Keratinocyte (primary cell): ENCODE measurements around the gene CELA1. TPM values are rescaled to one million over a fixed set of nuclear protein-coding genes. Genes with fewer than 3 reads are reported as not detected.

ENCODE experiments used
- DNase-seq: peaks from one replicate; pipeline ENCODE4 v3.0.0-alpha.2; 2011; ENCODE audit warnings: low read depth, missing footprints, low spot score
- FAIRE-seq: peaks from 2 replicates; lab custom pipeline; 2011; peaks lifted over from hg19 to GRCh38; lab: Jason Lieb, UNC
- H2AFZ ChIP-seq: 2 replicates; pipeline ENCODE4 v1.6.0; 2012; ENCODE audit warnings: low read length, control low read depth, inconsistent platforms; ENCODE audit not compliant: control insufficient read depth
- H3K27ac ChIP-seq: 2 replicates; pipeline ENCODE4 v1.5.1; 2011; ENCODE audit warnings: low read length; ENCODE audit not compliant: control insufficient read depth, insufficient read depth
- H3K27me3 ChIP-seq: 3 replicates; pipeline ENCODE4 v1.6.0; 2011; ENCODE audit warnings: low read length; ENCODE audit not compliant: control insufficient read depth, insufficient read depth; ENCODE audit errors: extremely low read depth
- H3K36me3 ChIP-seq, 2 experiments: 2 replicates in 1 of 2; 3 replicates in 1 of 2; pipeline ENCODE4 v1.5.1; 2011; ENCODE audit warnings: low read length in 2 of 2, mild to moderate bottlenecking in 1 of 2; ENCODE audit not compliant: control insufficient read depth in 2 of 2, insufficient read depth in 2 of 2; ENCODE audit errors: extremely low read depth in 1 of 2
- H3K4me1 ChIP-seq: 3 replicates; pipeline ENCODE4 v1.5.1; 2011; ENCODE audit warnings: low read length; ENCODE audit not compliant: control insufficient read depth, insufficient read depth; ENCODE audit errors: extremely low read depth
- H3K4me2 ChIP-seq: 3 replicates; pipeline ENCODE4 v1.6.0; 2011; ENCODE audit warnings: low read depth, low read length; ENCODE audit not compliant: control insufficient read depth, insufficient read depth; ENCODE audit errors: extremely low read depth
- H3K4me3 ChIP-seq, 3 experiments: fragments of 200-600 bp in 1 of 3; sonication (generic) in 1 of 3; 2 replicates in 2 of 3; 3 replicates in 1 of 3; pipeline ENCODE4 v1.5.1; 2011 to 2016; ENCODE audit warnings: low read length in 3 of 3, mild to moderate bottlenecking in 3 of 3, control low read depth in 2 of 3, inconsistent platforms in 1 of 3, low read depth in 1 of 3, mixed read lengths in 1 of 3, mixed run types in 1 of 3, moderate library complexity in 1 of 3; ENCODE audit not compliant: control insufficient read depth in 2 of 3, insufficient read depth in 2 of 3; ENCODE audit errors: extremely low read depth in 1 of 3
- H3K79me2 ChIP-seq: 2 replicates; pipeline ENCODE4 v1.6.0; 2012; ENCODE audit warnings: low read length; ENCODE audit not compliant: control insufficient read depth, insufficient read depth
- H3K9ac ChIP-seq: 3 replicates; pipeline ENCODE4 v1.6.0; 2011; ENCODE audit warnings: low read length; ENCODE audit not compliant: control insufficient read depth, insufficient read depth; ENCODE audit errors: extremely low read depth
- H3K9me1 ChIP-seq: 3 replicates; pipeline ENCODE4 v1.6.0; 2011; ENCODE audit warnings: low read length; ENCODE audit not compliant: control insufficient read depth, insufficient read depth; ENCODE audit errors: extremely low read depth
- H3K9me3 ChIP-seq: 2 replicates; pipeline ENCODE4 v1.5.1; 2012; ENCODE audit warnings: low read depth, low read length; ENCODE audit not compliant: control insufficient read depth
- H4K20me1 ChIP-seq: 3 replicates; pipeline ENCODE4 v1.6.0; 2011; ENCODE audit warnings: low read length; ENCODE audit not compliant: control insufficient read depth, insufficient read depth; ENCODE audit errors: extremely low read depth
- CTCF ChIP-seq, 3 experiments: IDR thresholded peaks in 1 of 3; conservative IDR thresholded peaks in 1 of 3; optimal IDR thresholded peaks in 1 of 3; 2 replicates in 2 of 3; 3 replicates in 1 of 3; pipeline versions ENCODE3 to v1.5.1; 2011; ENCODE audit warnings: low read length in 3 of 3, mild to moderate bottlenecking in 3 of 3, moderate library complexity in 2 of 3, control low read depth in 1 of 3, inconsistent platforms in 1 of 3; ENCODE audit not compliant: insufficient read depth in 2 of 3; ENCODE audit errors: extremely low read depth in 1 of 3
- EZH2 ChIP-seq: IDR thresholded peaks from one replicate; pipeline ENCODE4 v1.6.1; 2012; ENCODE audit warnings: inconsistent platforms, mild to moderate bottlenecking, low read length, moderate library complexity
- dilution Hi-C: fragments of 300-500 bp; cut with MboI; formaldehyde crosslinking; loops from one replicate; pipeline ENCODE4 v1.7.0; 2020; ENCODE audit warnings: low sequenced_read_pairs; ENCODE audit not compliant: extremely low pct_ligation_motif_present
- polyA plus RNA-seq, 5 experiments: library from polyadenylated mRNA; depleted of rRNA in 3 of 5; stranded (reverse) in 3 of 5; stranded (forward) in 1 of 5; unstranded in 1 of 5; fragments of >200 nt; gene quantifications; 1 replicate in 1 of 5; 2 replicates in 3 of 5; 3 replicates in 1 of 5; pipeline versions ENCODE4 v1.2.1 to v1.2.3, GENCODE V29; 2011 to 2012; ENCODE audit warnings: missing spikeins in 2 of 5, low read depth in 1 of 5, low replicate concordance in 1 of 5

The CELA1 gene
- polyA plus RNA-seq, 1 donor (not counting 4 experiments of a cell fraction or from before 2014, with no cell fraction given), result not detected

DNA sequence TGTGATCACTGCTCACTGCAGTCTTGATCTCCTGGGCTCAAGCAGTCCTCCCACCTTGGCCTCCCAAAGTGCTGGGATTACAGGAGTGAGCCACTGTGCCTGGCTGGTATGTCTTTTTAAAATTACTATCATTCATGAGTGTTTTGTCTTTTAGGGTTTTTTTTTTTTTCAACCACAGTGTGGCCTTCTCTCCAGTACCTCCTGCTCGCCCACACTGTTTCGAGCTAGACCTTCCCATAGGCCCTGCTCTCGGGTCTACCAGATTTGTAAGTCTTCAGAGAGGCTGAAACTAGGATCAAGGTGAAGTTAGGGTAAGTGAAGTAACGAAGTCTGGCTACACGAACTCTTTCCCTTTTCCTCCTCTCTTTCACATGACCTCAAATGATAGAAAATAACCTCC lies 24.0 kb downstream of the CELA1 start:
- H4K20me1 ChIP-seq, result no peaks in the 10 kb centered on the region
- no peak overlapping the region for H3K9ac ChIP-seq
- no peaks in the 10 kb centered on the region for H3K27me3 ChIP-seq
- H3K27ac ChIP-seq, result no peak overlapping the region
- no peaks in the 10 kb centered on the region for H3K79me2 ChIP-seq
- peaks cover 16% of the 10 kb centered on the region for H3K4me1 ChIP-seq
- dilution Hi-C loops, result no loop called here
- no peak overlapping the region for H3K4me3 ChIP-seq
- DNase-seq, result no peak
- H2AFZ ChIP-seq, result no peak overlapping the region
- H3K9me3 ChIP-seq, result no peaks in the 10 kb centered on the region
- no peak for TF ChIP-seq CTCF (optimal IDR thresholded peaks at IDR 0.05 in 1 of 3, IDR thresholded peaks at IDR 0.05 in 1 of 3, conservative IDR thresholded peaks at IDR 0.05 in 1 of 3; ENCODE audit: extremely low read depth in 1 of 3, insufficient read depth in 2 of 3, low read length in 3 of 3)
- no peak for TF ChIP-seq EZH2
- no peaks in the 10 kb centered on the region for H3K36me3 ChIP-seq
- H3K9me1 ChIP-seq, result no peaks in the 10 kb centered on the region
- FAIRE-seq, result no peak
- no peak overlapping the region for H3K4me2 ChIP-seq

DNA sequence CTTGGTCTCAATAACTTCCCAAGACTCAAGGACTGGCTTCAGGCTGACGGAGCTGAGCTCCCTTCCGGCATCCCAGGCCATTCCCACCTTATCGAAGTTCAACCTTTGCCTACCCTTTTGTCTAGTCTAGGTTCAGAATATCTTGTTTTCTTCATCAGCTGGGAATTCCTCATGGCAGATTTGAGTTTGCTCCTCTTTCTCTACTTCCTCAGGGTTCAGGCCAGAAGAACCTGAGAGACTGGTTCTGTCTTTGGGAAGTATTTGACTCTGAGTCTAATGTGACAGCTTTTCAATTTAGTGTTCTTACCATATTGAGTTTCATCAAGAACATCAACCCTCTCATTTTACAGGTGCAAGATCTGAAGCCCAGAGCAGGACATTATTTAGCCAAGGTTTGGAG lies 24.6 kb downstream of the CELA1 start:
- H3K27ac ChIP-seq, result no peak overlapping the region
- no peak overlapping the region for H2AFZ ChIP-seq

More for the DNA sequence above, 24.6 kb downstream of the CELA1 start:
- no peak for DNase-seq
- peaks cover 12% of the 10 kb centered on the region for H3K4me1 ChIP-seq
- no peaks in the 10 kb centered on the region for H3K27me3 ChIP-seq
- H4K20me1 ChIP-seq, result no peaks in the 10 kb centered on the region
- H3K9me3 ChIP-seq, result no peaks in the 10 kb centered on the region
- H3K36me3 ChIP-seq, result no peaks in the 10 kb centered on the region
- H3K9me1 ChIP-seq, result no peaks in the 10 kb centered on the region
- no peak overlapping the region for H3K4me2 ChIP-seq
- dilution Hi-C loops, result no loop called here
- TF ChIP-seq EZH2 (no peak), CTCF (optimal IDR thresholded peaks at IDR 0.05 in 1 of 3, IDR thresholded peaks at IDR 0.05 in 1 of 3, conservative IDR thresholded peaks at IDR 0.05 in 1 of 3; ENCODE audit: extremely low read depth in 1 of 3, insufficient read depth in 2 of 3, low read length in 3 of 3) (no peak)
- H3K9ac ChIP-seq, result no peak overlapping the region
- no peak for FAIRE-seq
- no peak overlapping the region for H3K4me3 ChIP-seq
- no peaks in the 10 kb centered on the region for H3K79me2 ChIP-seq
